ENCODE results near the gene TCF25.
"Not testable (repeated sequence)": the region's sequence is repeated elsewhere in the genome, so short reads cannot be mapped to it uniquely, and the experiment has no call there.

The TCF25 gene

GRCh38 chr16:89873972-89874689, 739 bp downstream of the TCF25 start:
- in situ Hi-C loops (cut with HindIII; ENCODE audit: low sequenced_read_pairs): no loop called here

GRCh38 chr16:89879123-89879522, 5.7 kb downstream of the TCF25 start:
- in situ Hi-C loops (cut with HindIII; ENCODE audit: low sequenced_read_pairs): not testable (repeated sequence)

GRCh38 chr16:89880477-89881367, 7.3 kb downstream of the TCF25 start:
- in situ Hi-C loops (cut with HindIII; ENCODE audit: low sequenced_read_pairs): no loop called here

- in situ Hi-C loops (cut with HindIII; ENCODE audit: low sequenced_read_pairs): no loop called here
Measured at GRCh38 chr16:89881368-89881730, 8.0 kb downstream of the TCF25 start.

- in situ Hi-C loops (cut with HindIII; ENCODE audit: low sequenced_read_pairs): no loop called here
Measured at GRCh38 chr16:89883346-89884040, 10.1 kb downstream of the TCF25 start.

GRCh38 chr16:89884041-89884421, 10.6 kb downstream of the TCF25 start:
- in situ Hi-C loops (cut with HindIII; ENCODE audit: low sequenced_read_pairs): no loop called here

- in situ Hi-C loops (cut with HindIII; ENCODE audit: low sequenced_read_pairs): no loop called here
Measured at GRCh38 chr16:89887243-89887642, 13.9 kb downstream of the TCF25 start.

GRCh38 chr16:89890200-89890599, 16.8 kb downstream of the TCF25 start:
- in situ Hi-C loops (cut with HindIII; ENCODE audit: low sequenced_read_pairs): no loop called here

GRCh38 chr16:89890886-89891657, 17.7 kb downstream of the TCF25 start:
- in situ Hi-C loops (cut with HindIII; ENCODE audit: low sequenced_read_pairs): no loop called here

GRCh38 chr16:89892055-89892630, 18.8 kb downstream of the TCF25 start:
- in situ Hi-C loops (cut with HindIII; ENCODE audit: low sequenced_read_pairs): no loop called here

- in situ Hi-C loops (cut with HindIII; ENCODE audit: low sequenced_read_pairs): no loop called here
Measured at GRCh38 chr16:89892635-89893034, 19.2 kb downstream of the TCF25 start.

GRCh38 chr16:89893642-89894548, 20.5 kb downstream of the TCF25 start:
- in situ Hi-C loops (cut with HindIII; ENCODE audit: low sequenced_read_pairs): no loop called here

- in situ Hi-C loops (cut with HindIII; ENCODE audit: low sequenced_read_pairs): no loop called here
Measured at GRCh38 chr16:89895482-89896250, 22.3 kb downstream of the TCF25 start.

GRCh38 chr16:89897204-89897603, 23.8 kb downstream of the TCF25 start:
- in situ Hi-C loops (cut with HindIII; ENCODE audit: low sequenced_read_pairs): no loop called here

GRCh38 chr16:89898201-89898967, 25.0 kb downstream of the TCF25 start:
- in situ Hi-C loops (cut with HindIII; ENCODE audit: low sequenced_read_pairs): no loop called here

- in situ Hi-C loops (cut with HindIII; ENCODE audit: low sequenced_read_pairs): no loop called here
Measured at GRCh38 chr16:89899879-89900481, 26.6 kb downstream of the TCF25 start.

- in situ Hi-C loops (cut with HindIII; ENCODE audit: low sequenced_read_pairs): no loop called here
Measured at GRCh38 chr16:89900885-89901284, 27.5 kb downstream of the TCF25 start.

- in situ Hi-C loops (cut with HindIII; ENCODE audit: low sequenced_read_pairs): no loop called here
Measured at GRCh38 chr16:89902980-89903379, 29.6 kb downstream of the TCF25 start.
